HL-60 (cell line): ENCODE results near the gene KRT16.

ENCODE experiments used
- DNase-seq, 2 experiments: peaks; one replicate each; pipeline ENCODE4 v3.0.0-alpha.2; 2010 to 2020; ENCODE audit warnings: low read depth in 1 of 2, low spot score in 1 of 2
- H3K27ac ChIP-seq: fragments of 250-450 bp; sonication (Bioruptor Pico); replicated peaks from 2 replicates; pipeline ENCODE4 v1.5.1; 2020; ENCODE audit warnings: mild to moderate bottlenecking, moderate library complexity
- H3K27me3 ChIP-seq: fragments of 250-450 bp; sonication (Bioruptor Pico); 2 replicates; pipeline ENCODE4 v1.5.1; 2021; ENCODE audit warnings: mild to moderate bottlenecking, moderate library complexity; ENCODE audit not compliant: insufficient read depth, poor library complexity, severe bottlenecking
- H3K4me3 ChIP-seq: replicated peaks from 2 replicates; pipeline ENCODE4 v1.5.1; 2011; ENCODE audit warnings: mild to moderate bottlenecking, control low read depth, low read length; ENCODE audit not compliant: insufficient read depth
- GABPA ChIP-seq: IDR thresholded peaks from 2 replicates; pipeline ENCODE4 v1.6.1; 2012; ENCODE audit warnings: low read depth
- POLR2AphosphoS5 ChIP-seq: IDR thresholded peaks from 2 replicates; pipeline ENCODE4 v1.6.1; 2012; ENCODE audit warnings: low read depth
- SPI1 ChIP-seq: IDR thresholded peaks from 2 replicates; pipeline ENCODE4 v1.6.1; 2012; ENCODE audit warnings: low read depth, mild to moderate bottlenecking, borderline replicate concordance
- TF ChIP-seq, protein P1 (sequence below): IDR thresholded peaks from one replicate; pipeline ENCODE4 v1.5.1; 2011; ENCODE audit warnings: low read length, control low read depth, inconsistent platforms; ENCODE audit not compliant: insufficient read depth
- TF ChIP-seq, protein P2 (sequence below): IDR thresholded peaks from 2 replicates; pipeline ENCODE4 v1.6.1; 2012; ENCODE audit warnings: low read depth; ENCODE audit not compliant: insufficient replicate concordance

KRT16 gene

DNA sequence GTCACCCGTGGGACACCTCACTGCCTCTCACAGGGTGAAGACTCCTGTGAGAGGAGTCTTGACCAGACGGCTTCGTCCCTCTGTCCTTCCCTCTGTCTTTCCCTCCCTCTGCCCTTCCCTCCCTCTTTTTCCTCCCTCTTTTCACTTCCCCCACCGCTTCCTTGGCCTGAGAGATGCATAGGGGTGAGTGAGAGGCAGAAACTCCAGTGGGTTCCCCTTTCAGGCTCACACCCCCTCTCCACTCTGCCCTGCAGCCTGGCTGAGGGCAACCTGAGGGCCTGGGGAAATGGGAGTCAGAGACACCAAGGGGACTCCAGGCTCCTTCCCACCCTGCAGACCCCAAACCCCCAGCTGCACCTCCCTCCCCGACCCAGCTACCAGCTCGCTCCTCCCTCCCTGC is 26.4 kb upstream of the KRT16 start:
- Histone ChIP-seq H3K4me3 (no peak overlapping the region), H3K27me3 (no peaks in the 10 kb centered on the region), H3K27ac (no peak overlapping the region)
- no peak for DNase-seq
- TF ChIP-seq SPI1 (0 out of 2 replicates have a peak, but pooled peaks have one; percentile 10), POLR2AphosphoS5 (no peak), GABPA (no peak)
- TF ChIP-seq, protein P1, sequence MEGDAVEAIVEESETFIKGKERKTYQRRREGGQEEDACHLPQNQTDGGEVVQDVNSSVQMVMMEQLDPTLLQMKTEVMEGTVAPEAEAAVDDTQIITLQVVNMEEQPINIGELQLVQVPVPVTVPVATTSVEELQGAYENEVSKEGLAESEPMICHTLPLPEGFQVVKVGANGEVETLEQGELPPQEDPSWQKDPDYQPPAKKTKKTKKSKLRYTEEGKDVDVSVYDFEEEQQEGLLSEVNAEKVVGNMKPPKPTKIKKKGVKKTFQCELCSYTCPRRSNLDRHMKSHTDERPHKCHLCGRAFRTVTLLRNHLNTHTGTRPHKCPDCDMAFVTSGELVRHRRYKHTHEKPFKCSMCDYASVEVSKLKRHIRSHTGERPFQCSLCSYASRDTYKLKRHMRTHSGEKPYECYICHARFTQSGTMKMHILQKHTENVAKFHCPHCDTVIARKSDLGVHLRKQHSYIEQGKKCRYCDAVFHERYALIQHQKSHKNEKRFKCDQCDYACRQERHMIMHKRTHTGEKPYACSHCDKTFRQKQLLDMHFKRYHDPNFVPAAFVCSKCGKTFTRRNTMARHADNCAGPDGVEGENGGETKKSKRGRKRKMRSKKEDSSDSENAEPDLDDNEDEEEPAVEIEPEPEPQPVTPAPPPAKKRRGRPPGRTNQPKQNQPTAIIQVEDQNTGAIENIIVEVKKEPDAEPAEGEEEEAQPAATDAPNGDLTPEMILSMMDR, result no peak
- TF ChIP-seq, protein P2, sequence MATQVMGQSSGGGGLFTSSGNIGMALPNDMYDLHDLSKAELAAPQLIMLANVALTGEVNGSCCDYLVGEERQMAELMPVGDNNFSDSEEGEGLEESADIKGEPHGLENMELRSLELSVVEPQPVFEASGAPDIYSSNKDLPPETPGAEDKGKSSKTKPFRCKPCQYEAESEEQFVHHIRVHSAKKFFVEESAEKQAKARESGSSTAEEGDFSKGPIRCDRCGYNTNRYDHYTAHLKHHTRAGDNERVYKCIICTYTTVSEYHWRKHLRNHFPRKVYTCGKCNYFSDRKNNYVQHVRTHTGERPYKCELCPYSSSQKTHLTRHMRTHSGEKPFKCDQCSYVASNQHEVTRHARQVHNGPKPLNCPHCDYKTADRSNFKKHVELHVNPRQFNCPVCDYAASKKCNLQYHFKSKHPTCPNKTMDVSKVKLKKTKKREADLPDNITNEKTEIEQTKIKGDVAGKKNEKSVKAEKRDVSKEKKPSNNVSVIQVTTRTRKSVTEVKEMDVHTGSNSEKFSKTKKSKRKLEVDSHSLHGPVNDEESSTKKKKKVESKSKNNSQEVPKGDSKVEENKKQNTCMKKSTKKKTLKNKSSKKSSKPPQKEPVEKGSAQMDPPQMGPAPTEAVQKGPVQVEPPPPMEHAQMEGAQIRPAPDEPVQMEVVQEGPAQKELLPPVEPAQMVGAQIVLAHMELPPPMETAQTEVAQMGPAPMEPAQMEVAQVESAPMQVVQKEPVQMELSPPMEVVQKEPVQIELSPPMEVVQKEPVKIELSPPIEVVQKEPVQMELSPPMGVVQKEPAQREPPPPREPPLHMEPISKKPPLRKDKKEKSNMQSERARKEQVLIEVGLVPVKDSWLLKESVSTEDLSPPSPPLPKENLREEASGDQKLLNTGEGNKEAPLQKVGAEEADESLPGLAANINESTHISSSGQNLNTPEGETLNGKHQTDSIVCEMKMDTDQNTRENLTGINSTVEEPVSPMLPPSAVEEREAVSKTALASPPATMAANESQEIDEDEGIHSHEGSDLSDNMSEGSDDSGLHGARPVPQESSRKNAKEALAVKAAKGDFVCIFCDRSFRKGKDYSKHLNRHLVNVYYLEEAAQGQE, result no peak

DNA sequence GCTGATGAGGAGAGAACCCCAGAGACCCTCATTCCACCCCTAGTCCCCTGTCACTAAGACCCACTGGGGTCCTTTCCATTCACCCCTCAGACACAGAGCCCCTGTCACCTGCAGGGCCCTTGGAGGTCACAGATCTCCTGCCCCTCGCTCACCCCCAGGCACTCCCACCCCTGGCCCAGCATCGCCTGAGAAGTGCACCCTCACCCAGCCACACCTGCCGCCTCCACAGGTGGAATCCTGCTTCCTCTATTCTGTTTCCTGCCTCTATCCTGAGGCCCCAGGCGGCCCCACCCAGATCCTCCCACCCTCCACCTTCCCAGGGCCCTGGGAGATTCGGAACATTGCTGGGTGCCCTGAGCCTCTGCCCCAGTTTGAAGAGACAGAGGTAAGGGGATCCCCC is 25.6 kb upstream of the KRT16 start:
- no peaks in the 10 kb centered on the region for H3K27me3 ChIP-seq
- no peak for DNase-seq
- H3K27ac ChIP-seq, result no peak overlapping the region
- TF ChIP-seq, protein P1, result no peak
- H3K4me3 ChIP-seq, result no peak overlapping the region

DNA sequence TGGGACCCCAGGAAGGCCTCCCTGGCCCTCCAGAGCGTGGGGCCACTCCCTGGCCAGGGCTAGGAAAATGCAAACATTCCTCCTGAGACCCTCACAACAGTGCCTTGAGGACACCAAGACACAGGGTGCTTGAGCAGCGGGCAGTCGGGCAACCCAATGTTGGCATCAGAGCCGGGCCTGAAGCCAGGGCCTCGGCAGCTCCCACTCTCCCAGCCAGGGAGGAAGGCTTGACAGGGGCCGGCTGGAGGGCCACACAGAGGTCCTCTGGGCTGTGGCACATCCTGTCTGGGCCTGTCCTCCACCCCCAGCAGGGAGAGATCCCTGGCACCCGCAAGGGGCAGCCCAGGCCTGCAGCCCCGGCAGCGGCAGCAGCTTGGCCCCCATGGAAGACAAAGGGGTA is 24.1 kb upstream of the KRT16 start:
- no peak overlapping the region for H3K4me3 ChIP-seq
- H3K27me3 ChIP-seq, result no peaks in the 10 kb centered on the region
- TF ChIP-seq, protein P1, result no peak
- TF ChIP-seq GABPA (no peak), SPI1 (no peak), POLR2AphosphoS5 (no peak)
- TF ChIP-seq, protein P2, result no peak
- no peak for DNase-seq
- no peak overlapping the region for H3K27ac ChIP-seq
